HepG2 (cell line): ENCODE results near the gene PEX11B. TPM values are rescaled to one million over a fixed set of nuclear protein-coding genes. Genes with fewer than 3 reads are reported as not detected.

Experiments
- ARID5B ChIP-seq: IDR thresholded peaks from 2 replicates; pipeline ENCODE4 v1.4.0; 2020; ENCODE audit warnings: mild to moderate bottlenecking, missing genetic modification reagents
- EED ChIP-seq: sonication (generic); formaldehyde crosslinking; IDR thresholded peaks from 2 replicates; pipeline ENCODE4 v1.5.0; 2020; ENCODE audit warnings: mild to moderate bottlenecking, missing genetic modification reagents
- EP300 ChIP-seq, 3 experiments: sonication (generic) in 1 of 3; formaldehyde crosslinking in 1 of 3; IDR thresholded peaks; 2 replicates each; pipeline versions ENCODE4 v1.5.1 to v1.6.1; 2011 to 2020; ENCODE audit warnings: low read depth in 2 of 3, low read length in 2 of 3, borderline replicate concordance in 1 of 3, improper control_type of control experiment in 1 of 3, mild to moderate bottlenecking in 1 of 3, missing genetic modification reagents in 1 of 3, moderate library complexity in 1 of 3
- JDP2 ChIP-seq: sonication (generic); formaldehyde crosslinking; IDR thresholded peaks from 2 replicates; pipeline ENCODE4 v1.8.1; 2022; ENCODE audit warnings: missing genetic modification reagents, borderline replicate concordance
- MTF2 ChIP-seq: sonication (generic); formaldehyde crosslinking; IDR thresholded peaks from 2 replicates; pipeline ENCODE4 v1.5.0; 2020; ENCODE audit warnings: missing genetic modification reagents, borderline replicate concordance
- NCOA2 ChIP-seq: sonication (generic); formaldehyde crosslinking; IDR thresholded peaks from 2 replicates; pipeline ENCODE4 v1.8.0; 2022; ENCODE audit warnings: inconsistent platforms
- RBM39 ChIP-seq: fragments of 200-400 bp; formaldehyde crosslinking; IDR thresholded peaks from one replicate; pipeline ENCODE4 v1.6.1; 2018; ENCODE audit warnings: antibody characterized with exemption, mild to moderate bottlenecking, low read depth, low read length; ENCODE audit not compliant: poor library complexity, severe bottlenecking
- SRSF4 ChIP-seq: fragments of 200-400 bp; formaldehyde crosslinking; IDR thresholded peaks from one replicate; pipeline ENCODE4 v1.6.1; 2018; ENCODE audit warnings: mild to moderate bottlenecking, low read depth, low read length, moderate library complexity; ENCODE audit not compliant: poor library complexity, severe bottlenecking
- ZBTB40 ChIP-seq, 2 experiments: fragments of 450-650 bp in 1 of 2; sonication (generic) in 1 of 2; formaldehyde crosslinking in 1 of 2; IDR thresholded peaks; 2 replicates each; pipeline versions ENCODE4 v1.6.1 to v1.8.0; 2016 to 2022; ENCODE audit warnings: antibody characterized with exemption in 1 of 2, mild to moderate bottlenecking in 1 of 2, missing genetic modification reagents in 1 of 2
- ZNF431 ChIP-seq: sonication (generic); formaldehyde crosslinking; IDR thresholded peaks from 2 replicates; pipeline ENCODE4 v1.9.0; 2022; ENCODE audit warnings: missing genetic modification reagents, low read depth, mild to moderate bottlenecking, borderline replicate concordance
- ZNF576 ChIP-seq: sonication (generic); formaldehyde crosslinking; IDR thresholded peaks from 2 replicates; pipeline ENCODE4 v1.4.0; 2020; ENCODE audit warnings: mild to moderate bottlenecking, missing genetic modification reagents
- polyA plus RNA-seq, 8 experiments: library from polyadenylated mRNA; depleted of rRNA in 3 of 8; stranded (reverse) in 7 of 8; unstranded in 1 of 8; fragments of >200 nt; fragmentation: Illumina TruSeq in 4 of 8; extraction: Trizol in 4 of 8; gene quantifications; 2 replicates each; pipeline versions ENCODE4 v1.2.1 to v1.2.3, GENCODE V29; 2011 to 2016; ENCODE audit warnings: low read depth in 4 of 8, missing spikeins in 1 of 8, mixed read lengths in 1 of 8; ENCODE audit not compliant: insufficient read depth in 1 of 8
- total RNA-seq, 5 experiments: library from RNA; depleted of rRNA; stranded (reverse); fragments of >200 nt; fragmentation: Illumina TruSeq; extraction: Trizol; gene quantifications; 2 replicates each; pipeline ENCODE4 v1.2.3, GENCODE V29; 2016; ENCODE audit warnings: low read depth in 1 of 5

Gene PEX11B
- total and polyA plus RNA-seq, 2 of the 13 experiments (the other 11 are each of a cell fraction or from before 2014, with no cell fraction given): 21.6 to 48.4 TPM

GRCh38 chr1:145891587-145892485 lies 26.7 kb downstream of the PEX11B start (continued):
- no peak for TF ChIP-seq ZBTB40 (IDR thresholded peaks at IDR 0.05)
- no peak for TF ChIP-seq ZBTB40 (CRISPR knock-in tag; IDR thresholded peaks at IDR 0.05)
- TF ChIP-seq EP300 (IDR thresholded peaks at IDR 0.05; ENCODE audit: low read depth in 2 of 2, low read length in 2 of 2): peak in 1 of 2 experiments; percentile 90; a peak in 2 of 4 replicates
- TF ChIP-seq EP300 (CRISPR knock-in tag; IDR thresholded peaks at IDR 0.05; ENCODE audit: borderline replicate concordance): peak; percentile 91
- no peak for TF ChIP-seq JDP2
- no peak for TF ChIP-seq ZNF576 (CRISPR knock-in tag)
- TF ChIP-seq RBM39: no peak
- no peak for TF ChIP-seq ZNF431 (CRISPR knock-in tag)
- TF ChIP-seq SRSF4: no peak
- no peak for TF ChIP-seq MTF2
- no peak for TF ChIP-seq EED (CRISPR knock-in tag)
- peak; percentile 85 for TF ChIP-seq NCOA2 (CRISPR knock-in tag)
- peak; percentile 91 for TF ChIP-seq ARID5B (CRISPR knock-in tag)
